Measurements from ENCODE around the gene RPL39. TPM values are rescaled to one million over a fixed set of nuclear protein-coding genes. Genes with fewer than 3 reads are reported as not detected.

RPL39 gene
- polyA plus RNA-seq, 1 donor from 2014 or later = 3,126 TPM

DNA sequence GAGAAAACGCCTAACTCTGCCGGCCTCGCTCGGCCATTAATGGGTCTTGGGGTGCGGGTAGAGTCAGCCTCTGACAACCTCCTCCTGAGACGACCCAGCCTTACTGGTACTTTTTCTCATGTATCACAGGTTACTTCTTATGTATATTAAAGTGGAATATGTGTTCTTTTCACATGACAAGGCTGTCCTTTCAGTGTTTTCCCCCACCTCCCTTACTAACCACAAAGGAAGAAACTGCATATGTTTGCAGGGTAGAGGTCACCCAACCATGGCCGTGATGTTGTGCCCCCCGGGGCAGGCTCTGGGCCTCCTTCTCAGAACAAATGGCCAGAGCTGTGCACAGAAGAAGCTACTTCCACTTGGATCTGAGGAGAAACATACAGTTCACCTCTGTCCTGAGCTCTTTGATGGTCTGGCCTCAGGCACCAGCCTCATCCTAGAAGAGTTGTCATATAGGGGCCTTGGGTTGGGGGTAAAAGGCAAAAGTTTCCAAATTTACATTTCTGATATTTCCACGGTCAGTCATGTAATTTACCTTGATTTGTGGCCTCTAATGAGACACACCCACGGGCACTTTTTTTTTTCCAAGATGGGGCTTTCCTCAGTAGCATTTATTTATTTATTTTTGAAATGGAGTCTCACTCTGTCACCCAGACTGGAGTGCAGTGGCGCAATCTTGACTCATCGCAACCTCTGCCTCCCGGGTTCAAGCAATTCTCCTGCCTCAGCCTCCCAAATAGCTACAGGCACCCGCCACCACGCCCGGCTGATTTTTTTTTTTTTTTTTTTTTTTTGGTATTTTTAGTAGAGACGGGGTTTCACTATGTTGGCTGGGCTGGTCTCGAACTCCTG is 31.2 kb downstream of the RPL39 start:
- Histone ChIP-seq H3K4me2 (ENCODE audit: low read length) (no peak overlapping the region), H2AFZ (ENCODE audit: low read depth, low read length) (no peak overlapping the region), H3F3A (ENCODE audit: insufficient read depth, low read length, poor library complexity, severe bottlenecking) (no peaks in the 10 kb centered on the region), H4K20me1 (ENCODE audit: insufficient read depth) (no peaks in the 10 kb centered on the region), H3K4me3 (ENCODE audit: low read length) (no peak overlapping the region), H3K79me2 (replicated peaks; ENCODE audit: insufficient read depth, low read length) (no peaks in the 10 kb centered on the region), H3K9me3 (ENCODE audit: low read length) (no peaks in the 10 kb centered on the region), H3K27me3 (ENCODE audit: insufficient read depth, low read depth, low read length) (peaks cover 34% of the 10 kb centered on the region), H3K9me2 (ENCODE audit: insufficient read depth, low read length) (no peaks in the 10 kb centered on the region), H3K36me3 (ENCODE audit: insufficient read depth, low read length) (no peaks in the 10 kb centered on the region), H3K9ac (ENCODE audit: low read length) (no peak overlapping the region), H3K27ac (ENCODE audit: low read length) (no peak overlapping the region)
- no peak for TF ChIP-seq EZH2 (IDR thresholded peaks at IDR 0.05; ENCODE audit: borderline replicate concordance, insufficient read depth, low read length, poor library complexity, severe bottlenecking)
- no peak for TF ChIP-seq TAF1 (IDR thresholded peaks at IDR 0.05; ENCODE audit: low read depth)
- TF ChIP-seq EP300 (conservative IDR thresholded peaks at IDR 0.05; ENCODE audit: poor library complexity, severe bottlenecking) = no peak

DNA sequence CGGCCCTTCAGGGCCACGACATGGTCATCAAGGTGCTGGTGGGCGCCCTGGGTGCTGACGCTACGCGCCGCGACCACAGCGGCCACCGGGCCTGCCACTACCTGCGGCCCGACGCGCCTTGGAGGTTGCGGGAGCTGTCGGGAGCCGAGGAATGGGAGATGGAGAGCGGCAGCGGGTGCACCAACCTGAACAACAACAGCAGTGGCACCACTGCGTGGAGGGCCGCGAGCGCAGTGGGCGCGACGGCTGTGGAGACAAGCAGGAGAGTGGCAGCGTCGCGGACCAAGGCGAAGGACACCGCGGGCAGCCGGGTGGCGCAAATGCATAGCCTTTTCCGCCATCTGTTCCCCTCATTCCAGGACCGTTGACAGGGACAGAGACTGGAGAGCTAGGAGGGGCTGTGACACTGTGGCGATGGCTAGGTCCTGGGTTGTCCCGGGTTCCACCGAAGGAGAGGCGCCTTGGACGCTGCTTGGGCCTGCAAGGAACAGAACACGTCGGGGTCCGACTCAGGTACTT is 32.1 kb downstream of the RPL39 start:
- no peaks in the 10 kb centered on the region for H3K9me2 ChIP-seq (ENCODE audit: insufficient read depth, low read length)
- H3K79me2 ChIP-seq (replicated peaks; ENCODE audit: insufficient read depth, low read length) = no peaks in the 10 kb centered on the region
- TF ChIP-seq MXI1 (conservative IDR thresholded peaks at IDR 0.05; ENCODE audit: poor library complexity, severe bottlenecking) = no peak
- TF ChIP-seq SMC3 (conservative IDR thresholded peaks at IDR 0.05; ENCODE audit: poor library complexity) = no peak
- no peak for TF ChIP-seq RAD21 (conservative IDR thresholded peaks at IDR 0.05)
- no peak for TF ChIP-seq EZH2 (IDR thresholded peaks at IDR 0.05; ENCODE audit: borderline replicate concordance, insufficient read depth, low read length, poor library complexity, severe bottlenecking)
- TF ChIP-seq POLR2AphosphoS5 (IDR thresholded peaks at IDR 0.05) = no peak
- TF ChIP-seq TAF1 (IDR thresholded peaks at IDR 0.05; ENCODE audit: low read depth) = no peak
- no peak for TF ChIP-seq EP300 (conservative IDR thresholded peaks at IDR 0.05; ENCODE audit: poor library complexity, severe bottlenecking)
- TF ChIP-seq, protein P1, sequence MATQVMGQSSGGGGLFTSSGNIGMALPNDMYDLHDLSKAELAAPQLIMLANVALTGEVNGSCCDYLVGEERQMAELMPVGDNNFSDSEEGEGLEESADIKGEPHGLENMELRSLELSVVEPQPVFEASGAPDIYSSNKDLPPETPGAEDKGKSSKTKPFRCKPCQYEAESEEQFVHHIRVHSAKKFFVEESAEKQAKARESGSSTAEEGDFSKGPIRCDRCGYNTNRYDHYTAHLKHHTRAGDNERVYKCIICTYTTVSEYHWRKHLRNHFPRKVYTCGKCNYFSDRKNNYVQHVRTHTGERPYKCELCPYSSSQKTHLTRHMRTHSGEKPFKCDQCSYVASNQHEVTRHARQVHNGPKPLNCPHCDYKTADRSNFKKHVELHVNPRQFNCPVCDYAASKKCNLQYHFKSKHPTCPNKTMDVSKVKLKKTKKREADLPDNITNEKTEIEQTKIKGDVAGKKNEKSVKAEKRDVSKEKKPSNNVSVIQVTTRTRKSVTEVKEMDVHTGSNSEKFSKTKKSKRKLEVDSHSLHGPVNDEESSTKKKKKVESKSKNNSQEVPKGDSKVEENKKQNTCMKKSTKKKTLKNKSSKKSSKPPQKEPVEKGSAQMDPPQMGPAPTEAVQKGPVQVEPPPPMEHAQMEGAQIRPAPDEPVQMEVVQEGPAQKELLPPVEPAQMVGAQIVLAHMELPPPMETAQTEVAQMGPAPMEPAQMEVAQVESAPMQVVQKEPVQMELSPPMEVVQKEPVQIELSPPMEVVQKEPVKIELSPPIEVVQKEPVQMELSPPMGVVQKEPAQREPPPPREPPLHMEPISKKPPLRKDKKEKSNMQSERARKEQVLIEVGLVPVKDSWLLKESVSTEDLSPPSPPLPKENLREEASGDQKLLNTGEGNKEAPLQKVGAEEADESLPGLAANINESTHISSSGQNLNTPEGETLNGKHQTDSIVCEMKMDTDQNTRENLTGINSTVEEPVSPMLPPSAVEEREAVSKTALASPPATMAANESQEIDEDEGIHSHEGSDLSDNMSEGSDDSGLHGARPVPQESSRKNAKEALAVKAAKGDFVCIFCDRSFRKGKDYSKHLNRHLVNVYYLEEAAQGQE (IDR thresholded peaks at IDR 0.05; ENCODE audit: borderline replicate concordance) = no peak
- TF ChIP-seq, protein P2, sequence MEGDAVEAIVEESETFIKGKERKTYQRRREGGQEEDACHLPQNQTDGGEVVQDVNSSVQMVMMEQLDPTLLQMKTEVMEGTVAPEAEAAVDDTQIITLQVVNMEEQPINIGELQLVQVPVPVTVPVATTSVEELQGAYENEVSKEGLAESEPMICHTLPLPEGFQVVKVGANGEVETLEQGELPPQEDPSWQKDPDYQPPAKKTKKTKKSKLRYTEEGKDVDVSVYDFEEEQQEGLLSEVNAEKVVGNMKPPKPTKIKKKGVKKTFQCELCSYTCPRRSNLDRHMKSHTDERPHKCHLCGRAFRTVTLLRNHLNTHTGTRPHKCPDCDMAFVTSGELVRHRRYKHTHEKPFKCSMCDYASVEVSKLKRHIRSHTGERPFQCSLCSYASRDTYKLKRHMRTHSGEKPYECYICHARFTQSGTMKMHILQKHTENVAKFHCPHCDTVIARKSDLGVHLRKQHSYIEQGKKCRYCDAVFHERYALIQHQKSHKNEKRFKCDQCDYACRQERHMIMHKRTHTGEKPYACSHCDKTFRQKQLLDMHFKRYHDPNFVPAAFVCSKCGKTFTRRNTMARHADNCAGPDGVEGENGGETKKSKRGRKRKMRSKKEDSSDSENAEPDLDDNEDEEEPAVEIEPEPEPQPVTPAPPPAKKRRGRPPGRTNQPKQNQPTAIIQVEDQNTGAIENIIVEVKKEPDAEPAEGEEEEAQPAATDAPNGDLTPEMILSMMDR (IDR thresholded peaks at IDR 0.05; ENCODE audit: poor library complexity, severe bottlenecking) = no peak
- no peak overlapping the region for H3K27ac ChIP-seq (ENCODE audit: low read length)
- no peak overlapping the region for H3K9ac ChIP-seq (ENCODE audit: low read length)
- H2AFZ ChIP-seq (ENCODE audit: low read depth, low read length) = no peak overlapping the region
- H3K9me3 ChIP-seq (ENCODE audit: low read length) = no peaks in the 10 kb centered on the region
- H3K4me3 ChIP-seq (ENCODE audit: low read length) = peak overlapping the region; percentile 65
- H4K20me1 ChIP-seq (ENCODE audit: insufficient read depth) = no peaks in the 10 kb centered on the region
- no peak overlapping the region for H3K4me2 ChIP-seq (ENCODE audit: low read length)
- H3K27me3 ChIP-seq (ENCODE audit: insufficient read depth, low read depth, low read length) = peaks cover 34% of the 10 kb centered on the region
- H3F3A ChIP-seq (ENCODE audit: insufficient read depth, low read length, poor library complexity, severe bottlenecking) = no peaks in the 10 kb centered on the region
- H3K36me3 ChIP-seq (ENCODE audit: insufficient read depth, low read length) = no peaks in the 10 kb centered on the region

Measured in neural cell (in vitro differentiated cells).